ENCODE results near the gene TNFRSF9.

Gene TNFRSF9

GRCh38 chr1:7869136-7869920 lies 71.3 kb downstream of the TNFRSF9 start:
- no peak for DNase-seq (ENCODE audit: low read depth)

GRCh38 chr1:7868070-7868780 lies 72.4 kb downstream of the TNFRSF9 start:
- no peak for DNase-seq (ENCODE audit: low read depth)

- DNase-seq (ENCODE audit: low read depth), result no peak
Measured at GRCh38 chr1:7865978-7866377, 74.7 kb downstream of the TNFRSF9 start.

Data from activated T-helper 9 cell treated with anti-CD3 and anti-CD28 coated beads, Interleukin-2, amount 50 U/mL, for 16 hours (primary cell).